DMS153 (cell line): ENCODE results near the gene NTN4.
A peak's percentile ranks its signal among the peaks of the same experiment; 100 is the strongest.
"Not testable (repeated sequence)": the region's sequence is repeated elsewhere in the genome, so short reads cannot be mapped to it uniquely, and the experiment has no call there.

Source experiments
- DNase-seq: peaks from one replicate; lab custom pipeline; 2025; lab: John Stamatoyannopoulos, UW

Gene NTN4

GRCh38 chr12:95658386-95658785 is 132.2 kb downstream of the NTN4 start:
- no peak for DNase-seq

- DNase-seq = not testable (repeated sequence)
Observed at GRCh38 chr12:95654665-95655064, 135.9 kb downstream of the NTN4 start.

- no peak for DNase-seq
Observed at GRCh38 chr12:95653771-95654546, 136.6 kb downstream of the NTN4 start.

- DNase-seq = no peak
Observed at GRCh38 chr12:95651681-95652080, 138.9 kb downstream of the NTN4 start.

GRCh38 chr12:95648990-95649791 is 141.4 kb downstream of the NTN4 start:
- no peak for DNase-seq

GRCh38 chr12:95646781-95647190 is 143.8 kb downstream of the NTN4 start:
- no peak for DNase-seq

- no peak for DNase-seq
Observed at GRCh38 chr12:95643256-95643655, 147.3 kb downstream of the NTN4 start.

GRCh38 chr12:95642583-95642982 is 148.0 kb downstream of the NTN4 start:
- peak; percentile 89 for DNase-seq

- no peak for DNase-seq
Observed at GRCh38 chr12:95641299-95641952, 149.1 kb downstream of the NTN4 start.

- DNase-seq = no peak
Observed at GRCh38 chr12:95640516-95640915, 150.0 kb downstream of the NTN4 start.

GRCh38 chr12:95637471-95638155 is 153.0 kb downstream of the NTN4 start:
- no peak for DNase-seq

GRCh38 chr12:95637010-95637409 is 153.6 kb downstream of the NTN4 start:
- DNase-seq = no peak

- DNase-seq = peak; percentile 77
Observed at GRCh38 chr12:95634622-95635621, 155.6 kb downstream of the NTN4 start.

- no peak for DNase-seq
Observed at GRCh38 chr12:95633732-95634465, 156.7 kb downstream of the NTN4 start.

- DNase-seq = no peak
Observed at GRCh38 chr12:95633049-95633731, 157.4 kb downstream of the NTN4 start.

GRCh38 chr12:95630496-95630895 is 160.1 kb downstream of the NTN4 start:
- no peak for DNase-seq

GRCh38 chr12:95629392-95629791 is 161.2 kb downstream of the NTN4 start:
- DNase-seq = no peak

- DNase-seq = peak; percentile 31
Observed at GRCh38 chr12:95626854-95627253, 163.7 kb downstream of the NTN4 start.

GRCh38 chr12:95625012-95625411 is 165.6 kb downstream of the NTN4 start:
- DNase-seq = no peak

GRCh38 chr12:95624589-95624988 is 166.0 kb downstream of the NTN4 start:
- peak; percentile 14 for DNase-seq
